ENCODE measurements around the gene TEAD3. TPM values are rescaled to one million over a fixed set of nuclear protein-coding genes. Genes with fewer than 3 reads are reported as not detected.

Gene TEAD3
- total and polyA plus RNA-seq, 10 of the 15 experiments (the other 5 are each of a cell fraction or from before 2014, with no cell fraction given) = 0.02 to 0.28 (median 0.18) TPM; not detected in 5

DNA sequence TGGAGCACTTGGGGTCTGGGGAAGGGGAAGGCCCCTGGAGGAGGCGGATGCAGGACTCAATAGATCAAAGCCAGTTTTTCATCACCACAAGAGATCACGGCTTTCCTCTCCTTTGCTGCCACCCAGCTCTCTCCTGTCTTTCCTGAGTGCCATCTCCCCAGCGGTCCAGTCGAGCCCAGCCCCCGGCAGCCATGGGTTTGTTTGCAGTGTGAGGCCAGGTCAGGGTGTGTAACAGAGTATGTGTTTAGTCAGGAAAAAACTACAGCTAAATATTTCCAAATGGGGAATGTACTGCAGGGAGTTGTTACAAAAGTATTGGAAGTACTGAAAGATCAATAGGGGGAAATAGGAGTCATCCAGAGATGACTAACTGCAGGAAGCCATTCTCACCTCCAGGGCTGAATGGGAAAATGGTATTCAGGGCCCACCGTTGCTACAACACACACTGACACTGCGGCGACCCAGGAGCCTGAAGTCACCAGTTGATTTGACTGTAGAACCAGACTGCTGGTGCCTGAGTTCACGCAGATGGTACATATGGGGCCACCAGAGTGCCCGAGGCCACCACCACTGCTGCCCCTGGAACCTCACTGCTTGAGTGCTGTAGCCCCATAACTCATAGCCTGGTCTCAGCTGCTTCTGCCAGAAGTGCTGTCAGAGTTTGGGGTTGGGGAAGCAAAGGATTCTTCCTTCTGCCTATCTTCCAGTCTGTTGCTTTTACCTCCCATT lies 68.3 kb downstream of the TEAD3 start:
- BruUV-seq (replicated peaks) = no TSS peak
- CTCF ChIA-PET = interaction anchor here (0.7 kb wide), 1 partner anchor 20 kb away, joined by 3 read pairs; no protein-coding TSS in a partner anchor
- H3K36me3 ChIP-seq (ENCODE audit: control insufficient read depth in 2 of 2, insufficient read depth in 2 of 2, low read length in 1 of 2) = peaks cover 0 to 6% of the 10 kb centered on the region in 2 experiments
- no peaks in the 10 kb centered on the region for H4K20me1 ChIP-seq (ENCODE audit: control insufficient read depth, insufficient read depth)
- FAIRE-seq (no peak), DNase-seq (ENCODE audit: low read depth, low spot score) (no peak), ATAC-seq (no peak)
- no peak overlapping the region for H3K27ac ChIP-seq (ENCODE audit: control insufficient read depth, insufficient read depth)
- RAD21 ChIA-PET (ENCODE audit: unreplicated experiment) = no interaction called here
- POLR2A ChIA-PET = interaction anchor here (0.6 kb wide), 1 partner anchor 92 kb away, joined by 3 read pairs; no protein-coding TSS in a partner anchor
- H3K9me3 ChIP-seq (replicated peaks; ENCODE audit: control insufficient read depth, insufficient read depth, low read length) = peaks cover 15% of the 10 kb centered on the region; the same call in 2 of the 3 replicates
- no peak overlapping the region for H3K4me3 ChIP-seq
- H3K79me2 ChIP-seq (ENCODE audit: control insufficient read depth, insufficient read depth, low read length) = no peaks in the 10 kb centered on the region
- H3K27me3 ChIP-seq (replicated peaks in 1 of 2; ENCODE audit: control insufficient read depth in 2 of 2, insufficient read depth in 2 of 2, low read length in 1 of 2) = no peaks in the 10 kb centered on the region
- TF ChIP-seq NFYA (IDR thresholded peaks at IDR 0.05; ENCODE audit: borderline replicate concordance, low read depth, low read length) (no peak), STAT3 (IDR thresholded peaks at IDR 0.05; ENCODE audit: low read depth, low read length) (no peak), GABPA (IDR thresholded peaks at IDR 0.05; ENCODE audit: low read depth) (no peak), HCFC1 (IDR thresholded peaks at IDR 0.05; ENCODE audit: low read length) (no peak), JUNB (IDR thresholded peaks at IDR 0.05) (no peak), CEBPZ (IDR thresholded peaks at IDR 0.05; ENCODE audit: low read depth, low read length) (no peak), IRF4 (IDR thresholded peaks at IDR 0.05; ENCODE audit: low read depth, low read length) (no peak)
- TF ChIP-seq, protein P1, sequence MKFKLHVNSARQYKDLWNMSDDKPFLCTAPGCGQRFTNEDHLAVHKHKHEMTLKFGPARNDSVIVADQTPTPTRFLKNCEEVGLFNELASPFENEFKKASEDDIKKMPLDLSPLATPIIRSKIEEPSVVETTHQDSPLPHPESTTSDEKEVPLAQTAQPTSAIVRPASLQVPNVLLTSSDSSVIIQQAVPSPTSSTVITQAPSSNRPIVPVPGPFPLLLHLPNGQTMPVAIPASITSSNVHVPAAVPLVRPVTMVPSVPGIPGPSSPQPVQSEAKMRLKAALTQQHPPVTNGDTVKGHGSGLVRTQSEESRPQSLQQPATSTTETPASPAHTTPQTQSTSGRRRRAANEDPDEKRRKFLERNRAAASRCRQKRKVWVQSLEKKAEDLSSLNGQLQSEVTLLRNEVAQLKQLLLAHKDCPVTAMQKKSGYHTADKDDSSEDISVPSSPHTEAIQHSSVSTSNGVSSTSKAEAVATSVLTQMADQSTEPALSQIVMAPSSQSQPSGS (IDR thresholded peaks at IDR 0.05; ENCODE audit: low read length) = no peak
- TF ChIP-seq, protein P2, sequence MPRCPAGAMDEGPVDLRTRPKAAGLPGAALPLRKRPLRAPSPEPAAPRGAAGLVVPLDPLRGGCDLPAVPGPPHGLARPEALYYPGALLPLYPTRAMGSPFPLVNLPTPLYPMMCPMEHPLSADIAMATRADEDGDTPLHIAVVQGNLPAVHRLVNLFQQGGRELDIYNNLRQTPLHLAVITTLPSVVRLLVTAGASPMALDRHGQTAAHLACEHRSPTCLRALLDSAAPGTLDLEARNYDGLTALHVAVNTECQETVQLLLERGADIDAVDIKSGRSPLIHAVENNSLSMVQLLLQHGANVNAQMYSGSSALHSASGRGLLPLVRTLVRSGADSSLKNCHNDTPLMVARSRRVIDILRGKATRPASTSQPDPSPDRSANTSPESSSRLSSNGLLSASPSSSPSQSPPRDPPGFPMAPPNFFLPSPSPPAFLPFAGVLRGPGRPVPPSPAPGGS (IDR thresholded peaks at IDR 0.05; ENCODE audit: borderline replicate concordance, insufficient read depth, low read depth, low read length, poor library complexity, severe bottlenecking) = no peak
- SMC1A ChIA-PET (ENCODE audit: uncharacterized antibody, unreplicated experiment) = no interaction called here
- in situ Hi-C loops (cut with MboI) (no loop called here), intact Hi-C loops (cut with micrococcal nuclease; ENCODE audit: unreplicated experiment) (no loop called here)
- no peak overlapping the region for H3K9ac ChIP-seq (ENCODE audit: control insufficient read depth, insufficient read depth, low read length)
- WGBS (ENCODE audit: insufficient coverage, insufficient replicate concordance, low lambda C conversion rate, missing lambda C conversion rate) = 100% methylated on average over 10 of the region's 10 CpGs
- H3K4me1 ChIP-seq (ENCODE audit: control insufficient read depth, insufficient read depth, low read length) = peaks cover 7% of the 10 kb centered on the region
- no peak overlapping the region for H2AFZ ChIP-seq (ENCODE audit: control insufficient read depth, low read depth, low read length)
- H3K4me2 ChIP-seq (ENCODE audit: control insufficient read depth, insufficient read depth) = no peak overlapping the region

Measured in GM12878 (cell line).